Nucleus accumbens (tissue), 56 donors: Measurements from ENCODE around the gene ESR2.
A peak's percentile ranks its signal among the peaks of the same experiment; 100 is the strongest.
"Not testable (repeated sequence)": the region's sequence is repeated elsewhere in the genome, so short reads cannot be mapped to it uniquely, and the experiment has no call there.

Experiments used
- DNase-seq, 56 donors: peaks; one replicate each; lab custom pipeline; 2025; lab: John Stamatoyannopoulos, UW

Gene ESR2

GRCh38 chr14:64227856-64228255, 66.3 kb downstream of the ESR2 start:
- no peak for DNase-seq

GRCh38 chr14:64225151-64225757, 68.9 kb downstream of the ESR2 start:
- peak in 1 of 56 donors; percentile 9 for DNase-seq

DNA sequence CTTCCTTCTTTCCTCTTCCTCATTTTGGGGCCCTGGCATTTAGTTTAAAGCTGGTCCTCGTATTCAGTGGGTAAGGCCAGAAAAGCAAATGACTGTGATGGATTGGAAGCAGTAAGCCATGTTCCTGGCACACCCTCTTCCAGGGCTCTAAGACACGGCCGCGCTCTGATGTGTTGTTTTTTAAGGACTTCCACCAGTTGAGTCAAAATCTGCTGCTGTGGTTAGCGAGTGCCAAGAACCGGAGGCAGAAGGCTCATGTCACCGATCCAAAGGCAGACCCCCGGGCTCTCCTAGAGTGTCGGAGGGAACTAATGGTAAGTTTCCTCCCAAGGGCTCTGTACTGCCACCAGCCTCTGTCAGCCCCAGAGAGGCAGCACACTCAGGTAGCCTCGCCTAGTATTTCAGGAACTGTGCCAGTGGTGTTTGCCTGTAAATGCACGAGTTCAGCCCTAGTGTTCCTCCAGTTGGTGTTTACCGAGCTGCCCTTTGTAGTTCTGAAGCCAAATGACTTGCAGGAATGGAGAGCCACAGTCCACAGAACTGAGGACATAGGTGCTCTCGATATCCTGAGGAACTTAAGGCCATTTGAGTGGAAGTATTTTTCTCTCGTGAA, 72.7 kb downstream of the ESR2 start:
- DNase-seq = no peak

DNA sequence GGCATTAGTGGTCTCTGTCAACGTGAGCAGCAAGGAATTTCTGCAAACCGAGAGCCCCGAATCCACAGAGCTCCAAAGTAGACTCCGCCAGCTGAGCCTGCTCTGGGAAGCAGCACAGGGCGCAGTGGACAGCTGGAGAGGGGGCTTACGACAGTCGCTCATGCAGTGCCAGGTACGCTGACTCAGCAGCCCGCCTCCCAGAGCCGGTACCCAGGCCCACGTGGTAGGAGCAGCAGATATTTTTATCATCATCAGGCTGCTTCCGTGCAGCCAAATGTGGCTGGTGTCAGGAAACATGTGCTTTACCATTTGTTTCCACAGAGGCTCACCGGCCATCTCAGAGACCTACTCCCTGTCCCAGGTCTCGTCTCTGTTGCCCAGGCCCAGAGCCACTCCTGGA, 73.7 kb downstream of the ESR2 start:
- DNase-seq = peak in 20 of 56 donors; percentile 7 to 53 (median 28)

DNA sequence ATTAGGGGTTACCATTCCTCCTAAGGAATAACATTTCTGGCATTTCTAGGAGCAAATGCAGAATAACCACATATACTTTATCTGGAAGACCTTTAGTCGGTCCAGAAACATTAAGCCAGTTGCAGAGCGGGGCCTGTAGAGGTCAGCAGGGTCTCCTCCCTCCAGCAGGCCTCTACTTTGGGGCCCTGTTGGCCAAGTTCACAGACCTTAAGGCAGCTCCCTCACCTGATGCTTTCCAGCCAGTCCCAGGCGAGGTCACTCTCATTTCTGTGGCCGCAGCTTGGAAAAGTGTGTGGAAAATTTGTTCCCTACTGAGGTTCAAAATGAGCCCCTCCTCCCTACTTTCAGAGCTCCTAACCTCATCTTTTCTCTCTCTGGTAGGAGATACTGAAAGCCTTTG, 74.1 kb downstream of the ESR2 start:
- DNase-seq = no peak

GRCh38 chr14:64218344-64219240, 75.6 kb downstream of the ESR2 start:
- no peak for DNase-seq

DNA sequence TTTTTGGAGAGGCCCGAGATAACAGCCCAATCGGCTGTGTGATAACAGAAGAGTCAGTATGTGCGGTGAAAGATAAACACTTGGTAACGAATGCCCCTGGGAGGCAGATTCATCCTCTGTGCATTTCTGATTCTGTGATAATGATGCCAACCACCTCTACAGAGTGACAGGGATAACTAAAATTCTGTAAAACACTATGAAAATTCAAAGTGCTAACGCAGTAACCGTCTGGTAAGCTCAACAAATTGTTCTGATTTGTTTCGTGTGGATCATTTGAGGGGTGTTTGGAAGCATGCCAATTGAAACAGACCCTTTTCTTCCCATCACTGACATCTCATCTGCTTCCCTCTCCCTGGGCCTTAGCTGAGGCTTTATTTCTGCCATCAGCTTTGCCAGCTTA, 76.3 kb downstream of the ESR2 start:
- no peak for DNase-seq

GRCh38 chr14:64217308-64217707, 76.9 kb downstream of the ESR2 start:
- DNase-seq = no peak

- no peak for DNase-seq
Observed at GRCh38 chr14:64215978-64216377, 78.2 kb downstream of the ESR2 start.

GRCh38 chr14:64215274-64215673, 78.9 kb downstream of the ESR2 start:
- no peak for DNase-seq

DNA sequence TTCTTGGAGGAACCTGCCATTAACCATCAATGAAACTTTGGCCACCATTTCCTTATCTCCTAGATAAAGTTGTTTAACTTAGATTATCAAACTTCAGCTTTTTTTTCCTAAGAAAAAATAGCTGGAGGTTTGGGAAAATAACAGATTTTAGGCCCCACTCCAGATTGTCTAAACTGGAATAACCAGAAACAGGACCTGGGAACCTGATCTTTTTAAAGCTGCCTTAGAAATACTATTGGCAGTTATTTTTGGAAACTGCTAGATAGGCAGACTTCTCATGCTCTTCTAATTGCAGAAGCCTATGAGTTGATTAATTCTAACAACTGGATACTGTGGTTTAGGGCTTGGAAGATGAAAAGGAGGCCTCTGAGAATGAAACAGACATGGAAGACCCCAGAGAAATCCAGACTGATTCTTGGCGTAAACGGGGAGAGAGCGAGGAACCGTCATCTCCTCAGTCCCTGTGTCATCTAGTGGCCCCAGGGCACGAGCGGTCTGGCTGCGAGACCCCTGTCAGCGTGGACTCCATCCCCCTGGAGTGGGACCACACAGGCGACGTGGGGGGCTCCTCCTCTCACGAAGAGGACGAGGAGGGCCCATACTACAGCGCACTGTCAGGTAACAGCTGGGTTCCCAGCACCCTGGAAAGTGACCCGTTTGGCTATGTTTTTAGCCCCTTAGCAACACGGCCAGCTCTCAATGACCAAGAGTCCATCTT, 80.2 kb downstream of the ESR2 start:
- no peak for DNase-seq

DNA sequence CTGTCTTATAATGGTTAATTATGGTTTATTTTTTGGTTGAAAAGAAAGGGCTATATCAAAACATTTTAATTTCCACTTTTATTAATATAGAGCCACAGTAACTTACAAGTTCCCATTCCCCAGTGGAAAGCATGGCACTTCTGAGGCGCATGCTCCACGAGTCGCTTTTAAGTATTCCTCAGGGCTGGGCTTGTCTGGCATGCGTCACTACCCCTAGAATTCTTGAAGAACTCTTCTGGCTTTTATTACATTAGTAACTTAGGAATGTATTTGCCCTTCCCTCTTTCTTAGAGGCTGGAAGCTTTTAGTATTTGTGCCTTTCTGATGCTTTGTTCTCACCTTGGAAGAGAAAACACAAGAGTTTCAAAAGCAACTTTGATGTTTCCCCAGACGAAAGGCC, 81.1 kb downstream of the ESR2 start:
- DNase-seq = no peak

DNA sequence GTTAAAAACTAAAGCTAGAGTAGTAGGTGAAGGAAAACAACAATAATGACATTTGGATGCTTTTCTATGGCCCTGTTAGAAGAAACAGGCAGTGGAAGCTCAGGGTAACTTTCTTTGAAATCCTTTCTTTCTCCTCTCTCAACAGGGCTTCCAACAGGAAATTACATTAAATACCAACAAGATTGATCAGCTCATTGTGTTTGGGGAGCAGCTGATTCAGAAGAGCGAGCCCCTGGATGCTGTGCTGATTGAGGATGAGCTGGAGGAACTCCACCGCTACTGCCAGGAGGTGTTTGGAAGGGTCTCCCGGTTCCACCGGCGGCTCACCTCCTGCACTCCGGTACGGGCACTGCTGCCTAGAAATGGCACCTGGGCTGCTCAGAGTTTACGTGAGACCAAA, 81.5 kb downstream of the ESR2 start:
- no peak for DNase-seq

DNA sequence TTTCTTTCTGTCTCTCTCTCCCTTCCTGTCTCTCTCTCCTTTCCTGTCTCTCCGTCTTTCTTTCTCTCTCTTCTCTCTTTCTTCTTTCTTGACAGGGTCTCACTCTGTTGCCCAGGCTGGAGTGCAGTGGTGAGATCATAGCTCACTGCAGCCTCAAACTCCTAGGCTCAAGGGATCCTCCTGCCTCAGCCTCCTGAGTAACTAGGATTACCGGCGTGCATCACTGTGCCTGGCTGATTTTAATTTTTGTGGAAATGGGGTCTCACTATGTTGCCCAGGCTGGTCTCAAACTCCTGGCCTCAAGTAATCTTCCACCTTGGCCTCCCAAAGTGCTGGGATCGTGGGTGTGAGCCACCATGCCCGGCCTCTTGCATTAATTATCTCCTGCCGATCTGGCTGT, 83.3 kb downstream of the ESR2 start:
- not testable (repeated sequence) for DNase-seq

GRCh38 chr14:64210216-64210615, 84.0 kb downstream of the ESR2 start:
- no peak for DNase-seq

DNA sequence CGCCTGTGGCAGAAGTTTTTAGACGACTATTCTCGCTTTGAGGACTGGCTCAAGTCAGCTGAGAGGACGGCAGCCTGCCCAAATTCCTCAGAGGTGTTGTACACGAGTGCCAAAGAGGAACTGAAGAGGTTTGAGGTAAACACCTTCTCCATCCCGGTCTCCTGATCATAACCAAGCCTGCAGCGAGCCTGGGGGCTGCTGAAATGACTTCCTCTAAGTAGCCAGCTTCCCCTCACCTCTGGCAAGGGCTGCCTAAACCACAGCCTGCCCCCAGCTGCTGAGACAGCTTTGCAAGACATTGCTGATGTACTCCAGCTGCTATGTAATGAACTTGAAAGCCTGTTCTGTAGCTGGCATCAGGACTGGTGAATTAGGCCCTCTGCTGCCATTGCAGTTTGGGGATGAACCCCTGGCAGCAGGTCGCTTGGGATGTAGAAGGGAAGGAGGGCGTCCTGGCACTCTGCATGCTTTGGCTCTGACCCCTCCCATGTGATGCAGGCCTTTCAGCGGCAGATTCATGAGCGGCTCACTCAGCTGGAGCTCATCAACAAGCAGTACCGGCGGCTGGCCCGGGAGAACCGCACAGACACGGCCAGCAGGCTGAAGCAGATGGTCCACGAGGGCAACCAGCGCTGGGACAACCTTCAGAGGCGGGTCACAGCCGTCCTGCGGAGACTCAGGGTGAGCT, 84.6 kb downstream of the ESR2 start:
- DNase-seq = peak in 12 of 56 donors; percentile 1 to 34 (median 18)

DNA sequence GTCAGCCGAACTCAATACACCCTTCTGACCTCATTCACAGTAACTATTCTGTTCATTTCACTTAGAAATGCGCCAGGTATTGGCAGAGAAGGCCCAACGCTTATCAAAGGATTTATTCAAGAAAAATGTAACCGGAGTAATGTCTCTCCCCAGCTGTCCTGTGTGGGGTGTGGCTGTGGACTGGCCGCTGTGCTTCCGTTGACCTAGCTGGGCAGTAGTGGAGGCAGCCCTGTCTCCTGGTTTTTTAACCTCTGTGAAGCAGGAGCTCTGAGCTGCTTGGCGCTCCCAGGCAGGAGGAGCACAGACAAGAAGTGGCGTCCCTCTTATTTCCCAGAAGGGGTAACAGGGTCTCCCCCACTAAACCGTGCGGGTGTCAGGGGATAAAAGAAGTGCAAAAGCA, 85.2 kb downstream of the ESR2 start:
- DNase-seq = no peak

GRCh38 chr14:64208261-64208660, 85.9 kb downstream of the ESR2 start:
- DNase-seq = no peak

DNA sequence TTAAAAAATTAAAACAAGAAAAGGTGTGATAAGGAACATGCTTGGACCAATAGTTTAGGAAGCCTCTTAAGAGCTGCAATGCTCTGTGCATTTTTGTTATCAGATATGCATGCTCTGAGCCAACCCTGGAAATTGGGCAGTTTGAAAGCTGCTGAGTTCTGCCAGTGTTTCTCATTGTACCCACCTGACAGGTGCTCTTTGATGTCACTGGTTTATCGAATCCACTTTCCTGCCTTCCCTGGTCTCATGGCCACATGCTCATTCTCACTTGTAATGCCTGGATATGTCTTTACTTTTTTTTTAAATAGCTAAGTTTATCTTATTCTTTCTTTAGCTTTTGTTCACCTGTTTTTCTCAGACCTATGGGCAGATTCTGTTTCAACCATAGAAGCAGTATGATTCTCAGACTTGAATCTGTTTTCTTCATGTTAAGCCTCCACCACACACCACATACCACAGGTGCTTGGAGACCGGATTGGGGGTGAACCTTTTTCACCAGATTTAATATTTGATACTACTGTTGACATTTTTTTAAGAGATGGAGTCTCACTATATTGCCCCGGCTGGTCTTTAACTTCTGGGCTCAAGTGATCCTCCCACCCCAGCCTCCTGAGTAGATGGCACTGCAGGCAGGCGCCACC, 90.7 kb downstream of the ESR2 start:
- no peak for DNase-seq

DNA sequence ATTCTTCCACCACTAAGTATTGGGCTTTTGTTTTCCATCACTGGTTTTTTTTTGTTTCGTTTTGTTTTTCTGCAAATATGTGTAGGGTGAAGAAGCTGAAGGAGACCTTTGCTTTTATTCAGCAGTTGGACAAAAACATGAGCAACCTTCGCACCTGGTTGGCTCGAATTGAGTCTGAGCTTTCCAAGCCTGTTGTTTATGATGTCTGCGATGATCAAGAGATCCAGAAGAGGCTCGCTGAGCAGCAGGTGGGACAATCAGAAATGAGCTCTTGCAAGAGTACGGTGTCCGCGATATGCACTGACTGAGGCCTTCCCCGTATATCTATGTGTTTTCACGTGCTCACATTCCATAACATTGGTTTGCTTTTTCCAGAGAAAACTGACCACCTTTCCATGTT, 91.5 kb downstream of the ESR2 start:
- no peak for DNase-seq
